ENCODE data around the gene SLC19A1.
"Not testable (repeated sequence)": the region's sequence is repeated elsewhere in the genome, so short reads cannot be mapped to it uniquely, and the experiment has no call there.

SLC19A1 gene

DNA sequence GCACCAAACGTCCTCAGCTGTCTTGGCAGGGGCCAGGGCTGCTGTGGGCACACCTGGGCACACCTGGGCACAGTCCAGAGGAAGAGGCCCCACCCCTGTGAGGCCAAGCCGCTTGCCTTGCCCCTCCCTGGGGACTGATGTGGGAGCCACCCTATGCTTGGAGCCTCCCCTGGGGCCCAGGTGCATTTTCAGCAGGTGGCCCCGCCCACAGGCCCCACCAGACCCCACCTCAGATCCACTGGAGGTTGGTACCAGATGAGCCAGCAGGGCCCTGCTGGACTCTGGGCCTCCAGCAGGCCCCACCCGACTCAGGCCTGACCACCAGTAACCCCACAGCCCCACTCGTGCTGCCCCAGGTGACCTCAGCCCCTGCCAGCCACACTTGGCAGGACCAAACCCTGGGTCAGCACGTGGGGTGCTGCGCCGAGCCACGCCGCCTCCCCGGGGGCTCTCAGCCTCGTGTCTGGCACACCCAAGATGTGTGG lies 8.8 kb downstream of the SLC19A1 start:
- DNase-seq (ENCODE audit: low read depth): no peak
- no peak overlapping the region for H3K4me3 ChIP-seq (ENCODE audit: low read length)
- TF ChIP-seq, protein P1, sequence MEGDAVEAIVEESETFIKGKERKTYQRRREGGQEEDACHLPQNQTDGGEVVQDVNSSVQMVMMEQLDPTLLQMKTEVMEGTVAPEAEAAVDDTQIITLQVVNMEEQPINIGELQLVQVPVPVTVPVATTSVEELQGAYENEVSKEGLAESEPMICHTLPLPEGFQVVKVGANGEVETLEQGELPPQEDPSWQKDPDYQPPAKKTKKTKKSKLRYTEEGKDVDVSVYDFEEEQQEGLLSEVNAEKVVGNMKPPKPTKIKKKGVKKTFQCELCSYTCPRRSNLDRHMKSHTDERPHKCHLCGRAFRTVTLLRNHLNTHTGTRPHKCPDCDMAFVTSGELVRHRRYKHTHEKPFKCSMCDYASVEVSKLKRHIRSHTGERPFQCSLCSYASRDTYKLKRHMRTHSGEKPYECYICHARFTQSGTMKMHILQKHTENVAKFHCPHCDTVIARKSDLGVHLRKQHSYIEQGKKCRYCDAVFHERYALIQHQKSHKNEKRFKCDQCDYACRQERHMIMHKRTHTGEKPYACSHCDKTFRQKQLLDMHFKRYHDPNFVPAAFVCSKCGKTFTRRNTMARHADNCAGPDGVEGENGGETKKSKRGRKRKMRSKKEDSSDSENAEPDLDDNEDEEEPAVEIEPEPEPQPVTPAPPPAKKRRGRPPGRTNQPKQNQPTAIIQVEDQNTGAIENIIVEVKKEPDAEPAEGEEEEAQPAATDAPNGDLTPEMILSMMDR (conservative IDR thresholded peaks at IDR 0.05; ENCODE audit: low read length): no peak

DNA sequence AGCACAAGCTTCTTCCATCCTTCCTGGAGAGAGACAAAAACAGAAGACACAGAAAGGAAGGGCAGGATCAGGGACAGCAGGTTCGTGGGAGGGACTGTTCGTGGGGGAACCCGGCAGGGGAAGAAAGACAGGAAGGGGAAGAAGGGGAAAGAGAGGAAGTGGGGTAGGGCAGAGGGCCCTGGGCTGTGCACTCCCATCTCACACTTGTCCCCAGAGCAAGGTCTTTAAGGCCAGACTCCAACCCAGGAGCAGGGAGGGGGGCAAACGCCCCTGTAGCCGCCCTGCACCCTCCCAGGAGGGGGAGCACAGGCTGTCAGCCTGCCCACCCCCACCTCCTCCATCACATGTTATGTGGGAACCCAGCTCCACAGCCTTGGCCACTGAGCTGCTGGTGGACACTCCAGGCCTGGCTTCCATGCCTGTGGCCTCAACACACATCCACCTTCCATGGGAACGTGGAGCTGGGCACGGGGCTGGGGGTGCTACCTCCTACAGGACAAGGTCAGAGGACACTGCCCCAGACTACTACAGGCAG lies 9.3 kb downstream of the SLC19A1 start:
- TF ChIP-seq, protein P1 (conservative IDR thresholded peaks at IDR 0.05; ENCODE audit: low read length): no peak
- DNase-seq (ENCODE audit: low read depth): no peak
- no peak overlapping the region for H3K4me3 ChIP-seq (ENCODE audit: low read length)

DNA sequence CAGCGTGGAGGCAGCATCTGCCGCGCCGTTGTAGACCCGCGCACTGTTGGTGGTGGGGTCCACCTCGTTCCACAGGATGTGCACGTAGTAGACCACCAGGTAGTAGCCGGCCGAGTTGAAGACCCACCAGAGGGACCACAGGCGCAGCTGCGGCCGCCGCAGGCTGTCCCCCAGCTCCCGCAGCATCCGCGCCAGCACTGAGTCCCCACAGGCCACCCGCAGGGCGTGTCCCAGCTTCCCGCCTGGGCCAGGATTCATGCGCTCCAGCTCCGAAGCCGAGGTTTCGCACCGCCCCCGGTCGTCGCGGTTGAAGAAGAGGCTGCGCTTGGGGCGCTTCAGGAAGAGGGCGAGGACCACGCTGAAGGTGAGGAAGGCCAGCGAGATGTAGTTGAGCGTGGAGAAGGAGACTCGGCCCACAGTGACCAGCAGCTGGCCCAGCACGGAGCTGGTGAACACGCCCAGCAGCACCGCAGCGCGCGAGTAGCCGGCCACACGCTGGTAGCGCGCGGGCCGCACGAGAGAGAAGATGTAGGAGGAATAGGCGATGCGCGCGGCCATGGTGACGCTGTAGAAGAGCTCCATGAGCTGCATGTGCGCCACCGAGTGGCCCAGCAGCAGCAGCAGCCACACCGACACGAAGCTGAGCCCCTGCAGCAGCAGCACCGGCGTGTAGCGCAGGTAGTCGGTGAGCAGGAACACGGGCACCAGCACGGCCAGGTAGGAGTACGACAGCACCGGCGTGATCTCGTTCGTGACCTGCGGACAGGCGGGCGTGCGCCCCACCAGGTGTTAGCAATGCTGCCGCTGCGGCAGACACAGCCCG lies 10.6 kb downstream of the SLC19A1 start:
- TF ChIP-seq, protein P1 (conservative IDR thresholded peaks at IDR 0.05; ENCODE audit: low read length): no peak
- no peak overlapping the region for H3K4me3 ChIP-seq (ENCODE audit: low read length)
- no peak for DNase-seq (ENCODE audit: low read depth)

GRCh38 chr21:45531114-45531392 lies 11.2 kb downstream of the SLC19A1 start:
- not testable (repeated sequence) for H3K4me3 ChIP-seq (ENCODE audit: low read length); DNase-seq (ENCODE audit: low read depth)

GRCh38 chr21:45530423-45531113 lies 11.7 kb downstream of the SLC19A1 start:
- TF ChIP-seq, protein P1 (conservative IDR thresholded peaks at IDR 0.05; ENCODE audit: low read length): no peak
- H3K4me3 ChIP-seq (ENCODE audit: low read length): no peak overlapping the region
- no peak for DNase-seq (ENCODE audit: low read depth)

DNA sequence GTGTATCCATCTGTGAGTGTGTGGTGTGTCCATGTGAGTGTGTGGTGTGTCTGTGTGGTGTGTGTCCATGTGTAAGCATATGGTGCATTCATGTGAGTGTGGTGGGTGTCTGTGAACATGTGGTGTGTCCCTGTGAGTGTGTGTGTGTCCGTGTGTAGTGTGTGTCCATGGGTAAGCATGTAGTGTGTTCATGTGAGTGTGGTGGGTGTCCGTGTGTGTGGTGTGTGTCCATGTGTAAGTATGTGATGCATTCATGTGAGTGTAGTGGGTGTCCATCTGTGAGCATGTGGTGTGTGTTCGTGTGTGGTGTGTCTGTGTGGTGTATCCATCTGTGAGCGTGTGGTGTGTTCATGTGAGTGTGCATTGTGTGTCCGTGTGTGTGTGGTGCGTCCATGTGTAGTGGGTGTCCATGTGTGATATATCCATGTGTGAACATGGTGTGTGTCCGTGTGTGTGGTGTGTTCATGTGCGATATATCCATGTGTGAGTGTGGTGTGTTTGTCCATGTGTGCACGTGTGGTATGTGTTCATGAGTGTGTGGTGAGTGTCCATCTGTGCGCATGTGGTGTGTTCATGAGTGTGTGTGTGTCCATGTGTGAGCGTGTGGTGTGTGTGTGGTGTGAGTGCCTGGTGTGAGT lies 12.3 kb downstream of the SLC19A1 start:
- TF ChIP-seq, protein P1 (conservative IDR thresholded peaks at IDR 0.05; ENCODE audit: low read length): no peak

DNA sequence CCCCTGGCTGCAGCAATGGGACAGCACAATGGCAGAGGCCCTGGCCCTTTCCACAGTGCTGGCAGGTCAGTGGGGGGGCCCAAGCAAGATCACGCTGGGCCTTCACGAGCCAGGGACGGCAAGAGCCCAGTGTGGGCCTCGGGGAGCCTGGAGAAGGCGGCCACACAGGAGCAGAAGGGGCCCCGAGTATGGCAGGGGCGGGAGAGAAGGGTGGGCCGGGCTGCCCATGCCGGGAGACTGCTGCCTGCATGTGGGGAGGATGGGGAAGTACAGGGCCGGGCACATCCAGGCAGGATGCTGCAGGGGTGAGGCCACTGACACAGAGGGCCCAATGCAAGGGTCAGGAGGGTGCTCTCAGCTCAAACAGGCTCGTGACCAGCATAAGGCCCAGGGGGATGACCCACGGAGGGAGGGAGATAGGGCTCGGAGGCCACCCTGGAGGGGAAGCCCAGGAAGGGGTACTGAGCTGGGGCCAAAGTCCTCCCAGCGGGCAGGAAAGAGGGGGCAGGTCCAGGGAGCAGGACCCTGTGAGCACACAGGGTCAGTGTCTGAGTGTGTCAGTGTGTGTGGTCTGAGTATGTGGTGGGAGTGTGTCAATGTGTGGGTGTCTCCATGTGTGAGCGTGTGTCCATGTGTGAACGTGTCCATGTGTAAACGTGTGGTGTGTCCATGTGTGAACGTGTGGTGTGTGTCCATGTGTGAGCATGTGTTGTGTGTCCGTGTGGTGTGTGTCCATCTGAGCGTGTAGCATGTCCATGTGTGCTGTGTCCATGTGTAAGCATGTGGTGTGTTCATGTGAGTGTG lies 13.1 kb downstream of the SLC19A1 start:
- no peak for DNase-seq (ENCODE audit: low read depth)
- no peak overlapping the region for H3K4me3 ChIP-seq (ENCODE audit: low read length)
- TF ChIP-seq, protein P1 (conservative IDR thresholded peaks at IDR 0.05; ENCODE audit: low read length): no peak

More for the DNA sequence above, 12.3 kb downstream of the SLC19A1 start:
- no peak for DNase-seq (ENCODE audit: low read depth)
- no peak overlapping the region for H3K4me3 ChIP-seq (ENCODE audit: low read length)
